ENCODE measurements around the gene HSPH1.

DNA sequence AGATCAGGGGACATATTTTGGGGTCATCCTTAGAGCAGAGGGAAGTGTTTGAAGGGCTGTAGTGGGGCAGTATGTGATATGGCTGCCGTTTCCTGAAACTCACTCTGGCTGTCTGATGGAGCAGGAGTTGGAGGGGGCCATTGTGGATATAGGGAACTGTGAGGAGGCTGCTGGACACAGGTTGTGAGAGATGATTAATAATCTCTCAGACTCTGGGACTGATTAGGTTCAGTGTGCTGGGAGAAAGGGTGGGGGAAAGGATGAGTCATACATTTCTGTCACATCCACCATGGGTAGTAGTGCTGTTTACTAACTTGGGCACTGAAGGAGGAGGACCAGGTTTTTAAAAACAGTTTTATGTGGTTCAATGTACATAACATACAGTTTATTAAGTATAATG, 42.9 kb upstream of the HSPH1 start:
- TF ChIP-seq, protein P1, sequence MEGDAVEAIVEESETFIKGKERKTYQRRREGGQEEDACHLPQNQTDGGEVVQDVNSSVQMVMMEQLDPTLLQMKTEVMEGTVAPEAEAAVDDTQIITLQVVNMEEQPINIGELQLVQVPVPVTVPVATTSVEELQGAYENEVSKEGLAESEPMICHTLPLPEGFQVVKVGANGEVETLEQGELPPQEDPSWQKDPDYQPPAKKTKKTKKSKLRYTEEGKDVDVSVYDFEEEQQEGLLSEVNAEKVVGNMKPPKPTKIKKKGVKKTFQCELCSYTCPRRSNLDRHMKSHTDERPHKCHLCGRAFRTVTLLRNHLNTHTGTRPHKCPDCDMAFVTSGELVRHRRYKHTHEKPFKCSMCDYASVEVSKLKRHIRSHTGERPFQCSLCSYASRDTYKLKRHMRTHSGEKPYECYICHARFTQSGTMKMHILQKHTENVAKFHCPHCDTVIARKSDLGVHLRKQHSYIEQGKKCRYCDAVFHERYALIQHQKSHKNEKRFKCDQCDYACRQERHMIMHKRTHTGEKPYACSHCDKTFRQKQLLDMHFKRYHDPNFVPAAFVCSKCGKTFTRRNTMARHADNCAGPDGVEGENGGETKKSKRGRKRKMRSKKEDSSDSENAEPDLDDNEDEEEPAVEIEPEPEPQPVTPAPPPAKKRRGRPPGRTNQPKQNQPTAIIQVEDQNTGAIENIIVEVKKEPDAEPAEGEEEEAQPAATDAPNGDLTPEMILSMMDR (IDR thresholded peaks at IDR 0.05; ENCODE audit: low read depth, low read length): no peak
- TF ChIP-seq EZH2phosphoT487 (IDR thresholded peaks at IDR 0.05; ENCODE audit: low read depth): no peak

Data from OCI-LY3 (cell line).